NOMO-1 (cell line): ENCODE measurements around the gene ACADM.
"Not testable (repeated sequence)": the region's sequence is repeated elsewhere in the genome, so short reads cannot be mapped to it uniquely, and the experiment has no call there.

Source experiments
- DNase-seq, 2 experiments: peaks; one replicate each; lab custom pipeline; 2025; ENCODE audit not compliant: unreplicated experiment in 2 of 2; lab: John Stamatoyannopoulos, UW

ACADM gene

GRCh38 chr1:75733661-75734060 lies 9.2 kb downstream of the ACADM start:
- no peak for DNase-seq

DNA sequence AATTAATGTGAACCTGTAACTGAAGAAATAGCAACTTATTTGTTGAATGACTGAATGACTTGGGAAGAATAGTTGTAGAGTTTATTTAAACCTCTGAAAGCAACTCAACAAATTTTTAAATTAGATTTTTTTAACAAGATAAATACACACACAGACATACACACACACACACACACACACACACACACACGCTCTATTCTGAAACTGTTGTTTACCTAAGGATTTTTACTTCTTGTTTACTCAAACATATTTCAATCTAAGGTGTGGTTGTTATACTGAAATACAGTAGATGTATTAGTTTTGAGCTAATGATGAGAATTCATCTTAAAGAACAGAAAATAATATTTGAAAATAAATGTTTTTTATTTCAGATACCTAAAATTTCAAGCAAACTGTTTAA lies 11.5 kb downstream of the ACADM start:
- no peak for DNase-seq

GRCh38 chr1:75742047-75742625 lies 17.6 kb downstream of the ACADM start:
- DNase-seq = no peak

DNA sequence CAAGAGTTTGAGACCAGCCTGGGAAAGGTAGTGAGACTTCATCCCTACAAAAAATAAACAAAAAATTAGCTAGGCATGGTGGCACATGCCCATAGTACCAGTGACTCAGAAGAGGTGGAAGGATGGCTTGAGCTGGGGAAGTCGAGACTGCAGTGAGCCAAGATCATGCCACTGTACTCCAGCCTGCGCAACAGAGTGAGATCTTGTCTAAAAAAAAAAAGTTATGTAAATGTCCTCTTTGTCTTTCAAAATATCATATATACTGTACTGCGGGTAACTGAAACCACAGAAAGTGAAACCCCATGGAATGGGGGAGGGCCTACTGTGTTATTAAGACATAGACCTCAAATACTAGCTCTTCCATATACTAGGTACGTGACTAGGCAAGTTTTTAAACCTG lies 20.8 kb downstream of the ACADM start:
- peak; percentile 67 to 92 for DNase-seq

DNA sequence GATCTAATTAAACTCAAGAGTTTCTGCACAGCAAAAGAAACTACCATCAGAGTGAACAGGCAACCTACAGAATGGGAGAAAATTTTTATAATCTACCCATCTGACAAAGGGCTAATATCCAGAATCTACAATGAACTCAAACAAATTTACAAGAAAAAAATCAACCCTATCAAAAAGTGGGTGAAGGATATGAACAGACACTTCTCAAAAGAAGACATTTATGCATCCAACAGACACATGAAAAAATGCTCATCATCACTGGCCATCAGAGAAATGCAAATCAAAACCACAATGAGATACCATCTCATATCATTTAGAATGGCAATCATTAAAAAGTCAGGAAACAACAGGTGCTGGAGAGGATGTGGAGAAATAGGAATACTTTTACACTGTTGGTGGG lies 32.7 kb downstream of the ACADM start:
- DNase-seq = not testable (repeated sequence)

- not testable (repeated sequence) for DNase-seq
Measured at GRCh38 chr1:75758543-75758942, 34.0 kb downstream of the ACADM start.

DNA sequence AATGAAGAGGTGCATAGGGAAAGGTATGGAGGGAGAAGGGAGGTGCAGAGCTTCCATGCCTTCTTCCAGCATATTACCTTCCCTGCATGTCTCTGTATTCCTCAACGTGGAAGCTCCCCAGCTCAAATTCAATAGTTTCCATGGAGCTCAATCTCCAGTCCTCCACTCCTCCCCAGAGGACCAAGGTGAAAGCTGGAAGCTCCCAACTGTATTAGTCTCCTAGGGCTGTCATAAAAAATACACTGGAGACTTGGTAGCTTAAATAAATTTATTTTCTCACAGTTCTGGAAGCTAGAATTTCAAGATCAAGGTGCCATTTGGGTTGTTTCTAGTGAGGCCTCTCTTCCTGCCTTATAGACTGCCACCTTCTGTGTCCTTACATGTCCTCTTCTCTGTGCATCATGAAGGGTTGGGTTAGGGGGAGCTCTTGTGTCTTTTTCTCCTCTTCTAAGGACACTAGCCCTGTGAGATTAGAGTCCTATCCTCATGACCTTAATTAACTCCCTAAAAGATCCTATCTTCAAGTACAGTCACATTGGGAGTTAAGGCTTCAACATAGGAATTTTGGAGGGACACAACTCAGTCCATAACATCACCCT lies 39.6 kb downstream of the ACADM start:
- DNase-seq = no peak

GRCh38 chr1:75765697-75766355 lies 41.3 kb downstream of the ACADM start:
- DNase-seq = no peak

DNA sequence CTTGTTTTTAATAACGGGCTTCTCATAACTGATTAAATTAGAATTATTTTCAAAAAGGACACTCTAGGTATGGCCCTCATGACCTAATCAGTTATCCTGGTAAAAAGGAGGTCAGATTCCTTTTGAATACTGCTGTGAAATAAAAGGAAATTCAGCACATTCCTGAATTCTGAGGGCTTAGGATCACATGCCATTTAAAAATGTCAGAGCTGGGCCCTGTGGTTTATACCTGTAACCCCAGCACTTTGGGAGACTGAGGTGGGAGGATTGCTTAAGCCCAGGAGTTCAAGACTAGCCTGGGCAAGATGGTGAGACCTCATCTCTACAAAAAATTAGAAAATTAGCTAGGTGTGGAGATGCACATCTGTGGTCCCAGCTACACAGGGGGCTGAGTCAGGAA lies 43.5 kb downstream of the ACADM start:
- no peak for DNase-seq

DNA sequence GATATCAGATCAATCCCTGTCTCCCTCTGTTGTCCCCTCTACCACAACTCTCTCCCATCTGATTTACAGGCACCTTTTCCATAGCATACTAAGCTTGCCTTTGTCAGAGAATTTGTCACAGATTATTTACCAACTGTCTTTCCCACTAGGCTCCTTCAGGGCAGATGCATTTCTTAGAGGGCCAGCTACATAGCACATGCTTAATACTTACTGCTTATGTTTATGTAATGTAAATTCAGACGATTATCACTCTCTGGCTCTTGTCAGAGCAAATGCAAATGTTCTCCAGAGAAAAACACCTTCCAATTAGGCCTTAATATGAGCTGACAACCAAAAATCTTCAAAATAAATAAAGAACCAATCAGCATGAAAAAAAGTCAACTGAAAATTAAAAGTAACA lies 46.3 kb downstream of the ACADM start:
- DNase-seq = no peak

- no peak for DNase-seq
Measured at GRCh38 chr1:75771978-75772377, 47.5 kb downstream of the ACADM start.

DNA sequence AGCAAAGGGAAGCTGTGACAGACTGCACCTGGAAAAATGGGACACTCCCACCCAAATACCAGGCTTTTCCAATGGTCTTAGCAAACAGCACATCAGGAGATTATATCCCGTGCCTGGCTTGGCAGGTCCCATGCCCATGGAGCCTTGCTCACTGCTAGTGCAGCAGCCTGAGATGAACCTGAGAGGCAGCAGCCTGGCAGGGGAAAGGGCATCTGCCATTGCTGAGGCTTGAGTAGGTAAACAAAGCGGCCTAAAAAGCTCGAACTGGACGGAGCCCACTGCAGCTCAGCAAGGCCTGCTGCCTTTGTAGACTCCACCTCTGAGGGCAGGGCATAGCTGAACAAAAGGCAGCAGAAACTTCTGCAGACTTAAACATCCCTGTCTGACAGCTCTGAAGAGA lies 53.3 kb downstream of the ACADM start:
- not testable (repeated sequence) for DNase-seq

DNA sequence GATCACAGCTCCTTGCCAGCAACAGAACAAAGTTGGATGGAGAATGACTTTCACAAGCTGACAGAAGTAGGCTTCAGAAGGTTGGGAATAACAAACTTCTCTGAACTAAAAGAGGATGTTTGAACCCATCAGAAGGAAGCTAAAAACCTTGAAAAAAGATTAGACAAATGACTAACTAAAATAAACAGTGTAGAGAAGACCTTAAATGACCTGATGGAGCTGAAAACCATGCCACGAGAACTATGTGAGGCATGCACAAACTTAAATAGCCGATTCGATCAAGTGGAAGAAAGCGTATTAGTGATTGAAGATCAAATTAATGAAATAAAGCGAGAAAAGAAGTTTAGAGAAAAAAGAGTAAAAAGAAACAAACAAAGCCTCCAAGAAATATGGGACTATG lies 54.2 kb downstream of the ACADM start:
- DNase-seq = not testable (repeated sequence)

DNA sequence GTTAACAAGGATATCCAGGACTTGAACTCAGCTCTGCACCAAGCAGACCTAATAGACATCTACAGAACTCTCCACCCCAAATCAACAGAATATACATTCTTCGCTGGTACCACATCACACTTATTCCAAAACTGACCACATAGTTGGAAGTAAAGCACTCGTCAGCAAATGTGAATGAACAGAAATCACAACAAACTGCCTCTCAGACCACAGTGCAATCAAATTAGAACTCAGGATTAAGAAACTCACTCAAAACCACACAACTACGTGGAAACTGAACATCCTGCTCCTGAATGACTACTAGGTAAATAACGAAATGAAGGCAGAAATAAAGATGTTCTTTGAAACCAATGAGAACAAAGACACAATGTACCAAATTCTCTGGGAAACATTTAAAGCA lies 55.7 kb downstream of the ACADM start:
- DNase-seq = not testable (repeated sequence)

GRCh38 chr1:75783920-75784319 lies 59.4 kb downstream of the ACADM start:
- DNase-seq = not testable (repeated sequence)

- no peak for DNase-seq
Measured at GRCh38 chr1:75785320-75785982, 60.9 kb downstream of the ACADM start.

DNA sequence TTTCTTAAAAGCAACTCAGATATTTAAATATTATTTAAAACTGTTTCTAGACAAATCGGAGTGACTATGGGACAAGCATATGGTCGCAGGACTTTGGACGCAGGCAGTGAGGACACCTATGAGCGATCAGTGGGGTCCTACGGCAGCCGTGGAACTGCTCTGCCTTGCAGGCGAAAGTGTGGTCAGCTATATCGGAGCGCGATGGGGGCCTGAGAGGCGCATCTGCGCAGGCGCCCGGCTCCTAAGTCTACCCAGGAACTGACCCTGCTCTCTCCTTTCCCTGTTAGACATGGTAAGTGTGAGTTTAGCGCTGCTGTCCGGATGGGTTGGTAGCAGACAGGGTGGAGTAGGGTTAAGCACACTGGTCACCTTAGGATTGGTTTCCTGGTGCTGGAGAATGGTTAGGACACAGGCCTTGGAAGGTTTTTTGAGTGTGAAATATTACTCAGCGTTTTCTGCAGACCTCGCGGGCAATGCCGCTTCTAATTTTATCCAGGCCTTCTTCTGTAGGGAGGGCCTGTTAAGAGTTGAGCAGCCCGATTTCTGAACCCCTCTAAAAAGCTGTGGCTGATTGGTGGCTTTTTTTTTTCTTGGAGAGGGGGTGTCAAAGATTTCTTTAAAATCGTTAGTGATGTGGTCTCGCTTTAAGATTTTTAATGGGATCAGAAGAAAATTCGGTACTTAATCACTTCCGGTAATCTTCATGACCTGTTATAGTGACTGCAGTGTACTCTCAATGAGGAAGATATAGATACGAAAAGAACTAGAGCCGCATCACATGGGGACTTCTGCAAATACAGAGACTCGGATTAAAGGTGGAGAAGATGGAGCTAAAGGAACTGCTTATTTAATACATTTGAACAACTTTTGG lies 61.7 kb downstream of the ACADM start, which contains the start of gene RABGGTB:
Gene RABGGTB (plus strand): TSS at position 274 of the 871 bp plus-strand sequence. CDS start 16 bp downstream, at position 290.
- DNase-seq = peak; percentile 90 to 94

- no peak for DNase-seq
Measured at GRCh38 chr1:75786901-75787493, 62.5 kb downstream of the ACADM start.

- DNase-seq = no peak
Measured at GRCh38 chr1:75787524-75787923, 63.0 kb downstream of the ACADM start.

- no peak for DNase-seq
Measured at GRCh38 chr1:75789988-75790387, 65.5 kb downstream of the ACADM start.
